B cell (primary cell): Measurements from ENCODE around the gene KCNK18. TPM values are rescaled to one million over a fixed set of nuclear protein-coding genes. Genes with fewer than 3 reads are reported as not detected.

Source experiments
- ATAC-seq: fragments of 200-7000 bp; cut with Tn5 transposase; one replicate; pipeline ENCODE4 v1.10.0; 2021; ENCODE audit warnings: low read depth, mild to moderate bottlenecking, moderate number of reproducible peaks, moderate library complexity
- CTCF ChIA-PET: fragments of 350-600 bp; sonication (Branson Sonifier 250); formaldehyde crosslinking; loops from one replicate; lab custom pipeline; 2021; ENCODE audit warnings: antibody characterized with exemption, inconsistent platforms; lab: Charles Lee
- POLR2A ChIA-PET: fragments of 350-600 bp; sonication (Branson Sonifier 250); formaldehyde crosslinking; loops from one replicate; lab custom pipeline; 2021; ENCODE audit warnings: antibody characterized with exemption; lab: Charles Lee
- DNase-seq: peaks from one replicate; pipeline ENCODE4 v3.0.0; 2013
- H2AFZ ChIP-seq: 2 replicates; pipeline ENCODE4 v1.6.1; 2012; ENCODE audit warnings: mild to moderate bottlenecking, low read depth, low read length; ENCODE audit not compliant: insufficient read depth, poor library complexity, severe bottlenecking
- H3K27ac ChIP-seq, 2 donors: 1 replicate in 1 of 2; 2 replicates in 1 of 2; pipeline ENCODE4 v1.5.1; 2012 to 2013; ENCODE audit warnings: low read length in 2 of 2, mild to moderate bottlenecking in 2 of 2, moderate library complexity in 1 of 2
- H3K27me3 ChIP-seq, 4 experiments: fragments of 200-600 bp in 1 of 4; sonication (generic) in 1 of 4; replicated peaks in 1 of 4; 1 replicate in 2 of 4; 2 replicates in 2 of 4; pipeline versions ENCODE4 v1.6.1 to v1.7.0; 2013 to 2016; ENCODE audit warnings: low read length in 3 of 4, mild to moderate bottlenecking in 2 of 4, mixed read lengths in 1 of 4, moderate library complexity in 1 of 4; ENCODE audit not compliant: insufficient read depth in 4 of 4, control insufficient read depth in 3 of 4; ENCODE audit errors: control extremely low read depth in 1 of 4
- H3K36me3 ChIP-seq, 2 experiments: replicated peaks in 1 of 2; 1 replicate in 1 of 2; 2 replicates in 1 of 2; pipeline versions ENCODE4 v1.6.1 to v1.7.1; 2013; ENCODE audit warnings: low read length in 1 of 2; ENCODE audit not compliant: insufficient read depth in 2 of 2, control insufficient read depth in 1 of 2; ENCODE audit errors: control extremely low read depth in 1 of 2, extremely low read depth in 1 of 2
- H3K4me1 ChIP-seq, 2 donors: fragments of 200-600 bp in 1 of 2; sonication (generic) in 1 of 2; 1 replicate in 1 of 2; 2 replicates in 1 of 2; pipeline versions ENCODE4 v1.5.1 to v1.6.1; 2013 to 2017; ENCODE audit warnings: low read length in 2 of 2; ENCODE audit not compliant: control insufficient read depth in 2 of 2, insufficient read depth in 2 of 2
- H3K4me2 ChIP-seq: replicated peaks from 2 replicates; pipeline ENCODE3; 2012; ENCODE audit warnings: mild to moderate bottlenecking, low read depth, low read length; ENCODE audit not compliant: poor library complexity, severe bottlenecking
- H3K4me3 ChIP-seq, 5 experiments: fragments of 200-600 bp in 1 of 5; sonication (generic) in 1 of 5; 1 replicate in 3 of 5; 2 replicates in 2 of 5; pipeline versions ENCODE4 v1.5.1 to v1.7.0; 2011 to 2016; ENCODE audit warnings: low read length in 4 of 5, mild to moderate bottlenecking in 4 of 5, low read depth in 2 of 5, control low read depth in 1 of 5, moderate library complexity in 1 of 5; ENCODE audit not compliant: insufficient read depth in 1 of 5; ENCODE audit errors: control extremely low read depth in 1 of 5, extremely low read depth in 1 of 5
- H3K79me2 ChIP-seq: fragments of 200-600 bp; sonication (generic); one replicate; pipeline ENCODE4 v1.6.0; 2016; ENCODE audit warnings: low read length; ENCODE audit not compliant: control insufficient read depth, insufficient read depth
- H3K9ac ChIP-seq: fragments of 200-600 bp; sonication (generic); 2 replicates; pipeline ENCODE4 v1.6.1; 2017; ENCODE audit warnings: mild to moderate bottlenecking, low read length, moderate library complexity
- H3K9me3 ChIP-seq, 3 donors: one replicate each; pipeline versions ENCODE4 v1.6.1 to v1.7.1; 2013; ENCODE audit warnings: low read length in 2 of 3; ENCODE audit not compliant: control insufficient read depth in 2 of 3, insufficient read depth in 1 of 3; ENCODE audit errors: control extremely low read depth in 1 of 3
- H4K20me1 ChIP-seq: 2 replicates; pipeline ENCODE4 v1.6.0; 2012; ENCODE audit warnings: mild to moderate bottlenecking, low read length; ENCODE audit not compliant: insufficient read depth, control insufficient read depth, poor library complexity, severe bottlenecking
- H3K27ac Mint-ChIP-seq: one replicate; pipeline ENCODE4 v1.8.0; 2021; ENCODE audit warnings: mixed read lengths
- H3K27me3 Mint-ChIP-seq: one replicate; pipeline ENCODE4 v1.8.0; 2021; ENCODE audit warnings: mixed read lengths
- H3K4me1 Mint-ChIP-seq: one replicate; pipeline ENCODE4 v1.8.0; 2021; ENCODE audit warnings: mixed read lengths
- H3K4me3 Mint-ChIP-seq: one replicate; pipeline ENCODE4 v1.8.0; 2021; ENCODE audit warnings: mixed read lengths
- H3K9me3 Mint-ChIP-seq: one replicate; pipeline ENCODE4 v1.8.0; 2022; ENCODE audit warnings: mixed read lengths; ENCODE audit not compliant: insufficient read depth
- CTCF ChIP-seq: fragments of 200-600 bp; IDR thresholded peaks from one replicate; pipeline ENCODE4 v1.8.0; 2022; ENCODE audit warnings: antibody characterized with exemption, mild to moderate bottlenecking
- EZH2 ChIP-seq: IDR thresholded peaks from 2 replicates; pipeline ENCODE4 v1.6.1; 2012; ENCODE audit warnings: borderline replicate concordance, low read depth, mild to moderate bottlenecking, moderate library complexity, low read length; ENCODE audit not compliant: insufficient read depth, poor library complexity, severe bottlenecking
- whole genome bisulfite sequencing: methylation state at CpG from one replicate; pipeline ENCODE4 v1.1.5; 2013; ENCODE audit warnings: missing lambda C conversion rate; ENCODE audit not compliant: insufficient coverage; 5-methylcytosine and 5-hydroxymethylcytosine counted together
- intact Hi-C: fragments of 100-400 bp; cut with micrococcal nuclease; formaldehyde crosslinking; loops from one replicate; pipeline ENCODE4 v1.10.0; 2022
- polyA plus RNA-seq: library from polyadenylated mRNA; depleted of rRNA; stranded (reverse); fragments of >200 nt; gene quantifications from 2 replicates; pipeline ENCODE4 v1.2.3, GENCODE V29; 2012
- total RNA-seq, 2 donors: library from RNA; stranded (reverse); fragments of 120-200 nt in 1 of 2; gene quantifications; 1 replicate in 1 of 2; 2 replicates in 1 of 2; pipeline versions ENCODE4 v1.2.3 to v1.2.4, GENCODE V29; 2013 to 2022

The KCNK18 gene
- total and polyA plus RNA-seq, 2 donors (not counting 1 experiment from before 2014, with no cell fraction given) = not detected

- H3K4me2 ChIP-seq = no peak overlapping the region
- H3K79me2 ChIP-seq = no peaks in the 10 kb centered on the region
- no peak for ATAC-seq
- Mint-ChIP-seq H3K27me3 (peaks cover 19% of the 10 kb centered on the region), H3K9me3 (no peaks in the 10 kb centered on the region), H3K4me3 (no peak overlapping the region), H3K27ac (no peak overlapping the region), H3K4me1 (no peaks in the 10 kb centered on the region)
- no peak overlapping the region for H3K4me3 ChIP-seq
- no peak overlapping the region for H3K27ac ChIP-seq
- intact Hi-C loops = no loop called here
- ChIA-PET POLR2A (no interaction called here), CTCF (no interaction called here)
- no peak overlapping the region for H2AFZ ChIP-seq
- H3K4me1 ChIP-seq = no peaks in the 10 kb centered on the region
- TF ChIP-seq EZH2 = no peak
- TF ChIP-seq CTCF = no peak
- WGBS = 83% methylated on average over 6 of the region's 10 CpGs
- no peaks in the 10 kb centered on the region for H4K20me1 ChIP-seq
- no peak for DNase-seq
- no peaks in the 10 kb centered on the region for H3K9me3 ChIP-seq
- no peak overlapping the region for H3K9ac ChIP-seq
- H3K27me3 ChIP-seq = peaks cover 0 to 23% (median 4%) of the 10 kb centered on the region in 4 experiments
- H3K36me3 ChIP-seq = no peaks in the 10 kb centered on the region
These were observed 59.6 kb downstream of the KCNK18 start for GRCh38 chr10:117256910-117257309.

- Histone ChIP-seq H3K79me2 (no peaks in the 10 kb centered on the region), H3K27me3 (peaks cover 0 to 18% (median 4%) of the 10 kb centered on the region in 4 experiments), H3K9ac (no peak overlapping the region), H3K4me3 (no peak overlapping the region), H3K36me3 (no peaks in the 10 kb centered on the region), H3K9me3 (no peaks in the 10 kb centered on the region), H3K4me1 (no peaks in the 10 kb centered on the region), H3K27ac (no peak overlapping the region), H3K4me2 (no peak overlapping the region), H2AFZ (no peak overlapping the region), H4K20me1 (no peaks in the 10 kb centered on the region)
- H3K4me3 Mint-ChIP-seq = no peak overlapping the region
- ChIA-PET POLR2A (no interaction called here), CTCF (no interaction called here)
- H3K27ac Mint-ChIP-seq = no peak overlapping the region
- peaks cover 19% of the 10 kb centered on the region for H3K27me3 Mint-ChIP-seq
- H3K4me1 Mint-ChIP-seq = no peaks in the 10 kb centered on the region
- intact Hi-C loops = no loop called here
- no peak for TF ChIP-seq EZH2
- TF ChIP-seq CTCF = no peak
- DNase-seq (no peak), ATAC-seq (no peak)
- 100% methylated on average over 1 of the region's 3 CpGs for WGBS
- no peaks in the 10 kb centered on the region for H3K9me3 Mint-ChIP-seq
These were observed 60.4 kb downstream of the KCNK18 start for GRCh38 chr10:117257721-117258120.
